T-helper 2 cell treated with Interferon-gamma antibody and Interleukin-4, amounts not matched to agents 5 μg/mL and 100 μg/mL, for 36 hours (primary cell): ENCODE results near the gene NR2C2.

Experiments
- DNase-seq: peaks from one replicate; pipeline ENCODE4 v3.0.0; 2021; ENCODE audit warnings: low spot score
- H3K27ac Mint-ChIP-seq: one replicate; pipeline ENCODE4 v1.8.0; 2021; ENCODE audit warnings: mild to moderate bottlenecking, mixed read lengths
- H3K27me3 Mint-ChIP-seq: one replicate; pipeline ENCODE4 v1.8.0; 2021; ENCODE audit warnings: low read depth, mixed read lengths
- H3K36me3 Mint-ChIP-seq: one replicate; pipeline ENCODE4 v1.8.0; 2021; ENCODE audit warnings: low read depth, mixed read lengths
- H3K4me1 Mint-ChIP-seq: one replicate; pipeline ENCODE4 v1.8.0; 2021; ENCODE audit warnings: low read depth, mixed read lengths
- H3K4me3 Mint-ChIP-seq: one replicate; pipeline ENCODE4 v1.8.0; 2022; ENCODE audit warnings: mild to moderate bottlenecking, moderate library complexity, mixed read lengths
- H3K9me3 Mint-ChIP-seq: one replicate; pipeline ENCODE4 v1.8.0; 2021; ENCODE audit warnings: mixed read lengths

NR2C2 gene

GRCh38 chr3:14929310-14930074 lies 17.9 kb upstream of the NR2C2 start:
- H3K9me3 Mint-ChIP-seq: no peaks in the 10 kb centered on the region
- no peak overlapping the region for H3K27ac Mint-ChIP-seq
- DNase-seq: no peak
- H3K4me1 Mint-ChIP-seq: no peaks in the 10 kb centered on the region
- H3K27me3 Mint-ChIP-seq: peaks cover 5% of the 10 kb centered on the region
- H3K4me3 Mint-ChIP-seq: no peak overlapping the region
- H3K36me3 Mint-ChIP-seq: no peaks in the 10 kb centered on the region

GRCh38 chr3:14933820-14934425 lies 13.5 kb upstream of the NR2C2 start:
- DNase-seq: no peak
- Mint-ChIP-seq H3K27ac (no peak overlapping the region), H3K4me1 (no peaks in the 10 kb centered on the region), H3K27me3 (peaks cover 8% of the 10 kb centered on the region), H3K9me3 (no peaks in the 10 kb centered on the region), H3K36me3 (no peaks in the 10 kb centered on the region), H3K4me3 (no peak overlapping the region)

- no peaks in the 10 kb centered on the region for H3K9me3 Mint-ChIP-seq
- H3K4me3 Mint-ChIP-seq: no peak overlapping the region
- peaks cover 5% of the 10 kb centered on the region for H3K27me3 Mint-ChIP-seq
- H3K4me1 Mint-ChIP-seq: no peaks in the 10 kb centered on the region
- no peak overlapping the region for H3K27ac Mint-ChIP-seq
- H3K36me3 Mint-ChIP-seq: no peaks in the 10 kb centered on the region
- DNase-seq: no peak
These were observed 11.6 kb upstream of the NR2C2 start for GRCh38 chr3:14935592-14936345.

GRCh38 chr3:14938954-14939353 lies 8.4 kb upstream of the NR2C2 start:
- Mint-ChIP-seq H3K27me3 (peaks cover 3% of the 10 kb centered on the region), H3K4me1 (no peaks in the 10 kb centered on the region), H3K4me3 (no peak overlapping the region), H3K9me3 (no peaks in the 10 kb centered on the region), H3K27ac (no peak overlapping the region), H3K36me3 (peaks cover 11% of the 10 kb centered on the region)
- no peak for DNase-seq

- Mint-ChIP-seq H3K4me3 (no peak overlapping the region), H3K27ac (no peak overlapping the region)
These were observed 5.5 kb upstream of the NR2C2 start for GRCh38 chr3:14941871-14942270.

GRCh38 chr3:14943042-14943441 lies 4.3 kb upstream of the NR2C2 start:
- H3K9me3 Mint-ChIP-seq: no peaks in the 10 kb centered on the region
- H3K27me3 Mint-ChIP-seq: no peaks in the 10 kb centered on the region
- no peak overlapping the region for H3K4me3 Mint-ChIP-seq
- peaks cover 36% of the 10 kb centered on the region for H3K36me3 Mint-ChIP-seq
- H3K4me1 Mint-ChIP-seq: peaks cover 7% of the 10 kb centered on the region
- no peak for DNase-seq
- H3K27ac Mint-ChIP-seq: no peak overlapping the region

More at GRCh38 chr3:14941871-14942270, 5.5 kb upstream of the NR2C2 start:
- Mint-ChIP-seq H3K36me3 (peaks cover 33% of the 10 kb centered on the region), H3K9me3 (no peaks in the 10 kb centered on the region), H3K4me1 (peaks cover 7% of the 10 kb centered on the region), H3K27me3 (peaks cover 3% of the 10 kb centered on the region)
- no peak for DNase-seq

GRCh38 chr3:14946236-14946635 lies 1.1 kb upstream of the NR2C2 start:
- no peak for DNase-seq
- Mint-ChIP-seq H3K9me3 (no peaks in the 10 kb centered on the region), H3K36me3 (peaks cover 50% of the 10 kb centered on the region), H3K27ac (peak overlapping the region; percentile 21), H3K4me3 (peak overlapping the region; percentile 94), H3K4me1 (peaks cover 22% of the 10 kb centered on the region), H3K27me3 (no peaks in the 10 kb centered on the region)

- peak overlapping the region; percentile 93 for H3K27ac Mint-ChIP-seq
- peak overlapping the region; percentile 94 for H3K4me3 Mint-ChIP-seq
These were observed 664 bp upstream of the NR2C2 start for GRCh38 chr3:14946739-14947099.

GRCh38 chr3:14947886-14948608 lies 664 bp downstream of the NR2C2 start:
- H3K27me3 Mint-ChIP-seq: no peaks in the 10 kb centered on the region
- peaks cover 24% of the 10 kb centered on the region for H3K4me1 Mint-ChIP-seq
- peak overlapping the region; percentile 100 for H3K4me3 Mint-ChIP-seq
- H3K27ac Mint-ChIP-seq: peak overlapping the region; percentile 100
- peaks cover 51% of the 10 kb centered on the region for H3K36me3 Mint-ChIP-seq
- peak; percentile 95 for DNase-seq
- no peaks in the 10 kb centered on the region for H3K9me3 Mint-ChIP-seq

More at GRCh38 chr3:14946739-14947099, 664 bp upstream of the NR2C2 start:
- H3K27me3 Mint-ChIP-seq: no peaks in the 10 kb centered on the region
- peaks cover 22% of the 10 kb centered on the region for H3K4me1 Mint-ChIP-seq
- H3K36me3 Mint-ChIP-seq: peaks cover 50% of the 10 kb centered on the region
- no peaks in the 10 kb centered on the region for H3K9me3 Mint-ChIP-seq
- DNase-seq: no peak

GRCh38 chr3:14948609-14949038 lies 1.2 kb downstream of the NR2C2 start:
- peak overlapping the region; percentile 100 for H3K4me3 Mint-ChIP-seq
- H3K9me3 Mint-ChIP-seq: no peaks in the 10 kb centered on the region
- DNase-seq: no peak
- H3K36me3 Mint-ChIP-seq: peaks cover 45% of the 10 kb centered on the region
- no peaks in the 10 kb centered on the region for H3K27me3 Mint-ChIP-seq
- H3K27ac Mint-ChIP-seq: peak overlapping the region; percentile 100
- peaks cover 24% of the 10 kb centered on the region for H3K4me1 Mint-ChIP-seq

- H3K36me3 Mint-ChIP-seq: peaks cover 41% of the 10 kb centered on the region
- H3K27me3 Mint-ChIP-seq: no peaks in the 10 kb centered on the region
- no peaks in the 10 kb centered on the region for H3K9me3 Mint-ChIP-seq
- H3K4me1 Mint-ChIP-seq: peaks cover 24% of the 10 kb centered on the region
- H3K4me3 Mint-ChIP-seq: peak overlapping the region; percentile 100
- no peak for DNase-seq
- peak overlapping the region; percentile 100 for H3K27ac Mint-ChIP-seq
These were observed 1.7 kb downstream of the NR2C2 start for GRCh38 chr3:14949126-14949525.

- no peak for DNase-seq
- Mint-ChIP-seq H3K4me3 (no peak overlapping the region), H3K36me3 (peaks cover 32% of the 10 kb centered on the region), H3K9me3 (no peaks in the 10 kb centered on the region), H3K4me1 (peaks cover 28% of the 10 kb centered on the region), H3K27me3 (no peaks in the 10 kb centered on the region), H3K27ac (no peak overlapping the region)
These were observed 2.9 kb downstream of the NR2C2 start for GRCh38 chr3:14950274-14950673.

- H3K27ac Mint-ChIP-seq: no peak overlapping the region
- no peaks in the 10 kb centered on the region for H3K27me3 Mint-ChIP-seq
These were observed 9.8 kb downstream of the NR2C2 start for GRCh38 chr3:14957153-14957552.

More at GRCh38 chr3:14957153-14957552, 9.8 kb downstream of the NR2C2 start:
- no peak overlapping the region for H3K4me3 Mint-ChIP-seq
- peaks cover 42% of the 10 kb centered on the region for H3K4me1 Mint-ChIP-seq
- peaks cover 23% of the 10 kb centered on the region for H3K36me3 Mint-ChIP-seq
- H3K9me3 Mint-ChIP-seq: no peaks in the 10 kb centered on the region
- no peak for DNase-seq
